ENCODE data around the gene ATP11C. TPM values are rescaled to one million over a fixed set of nuclear protein-coding genes. Genes with fewer than 3 reads are reported as not detected.
A peak's percentile ranks its signal among the peaks of the same experiment; 100 is the strongest.
"Not testable (repeated sequence)": the region's sequence is repeated elsewhere in the genome, so short reads cannot be mapped to it uniquely, and the experiment has no call there.

Gene ATP11C
- total RNA-seq, 1 donor: 71.2 TPM

- TF ChIP-seq CTCF (IDR thresholded peaks at IDR 0.05; ENCODE audit: insufficient read depth, low read length): no peak
- H3K4me3 ChIP-seq (ENCODE audit: low read depth, low read length): no peak overlapping the region
- DNase-seq (ENCODE audit: low read depth): no peak
Measured at GRCh38 chrX:139924696-139925095, 8.2 kb downstream of the ATP11C start.

GRCh38 chrX:139924069-139924695, 8.7 kb downstream of the ATP11C start:
- H3K4me3 ChIP-seq (ENCODE audit: low read depth, low read length): no peak overlapping the region
- no peak for DNase-seq (ENCODE audit: low read depth)
- TF ChIP-seq CTCF (IDR thresholded peaks at IDR 0.05; ENCODE audit: insufficient read depth, low read length): no peak

- not testable (repeated sequence) for DNase-seq (ENCODE audit: low read depth)
Measured at GRCh38 chrX:139921142-139921541, 11.7 kb downstream of the ATP11C start.

GRCh38 chrX:139920316-139920715, 12.5 kb downstream of the ATP11C start:
- peak; percentile 57 for DNase-seq (ENCODE audit: low read depth)
- no peak for TF ChIP-seq CTCF (IDR thresholded peaks at IDR 0.05; ENCODE audit: insufficient read depth, low read length)
- no peak overlapping the region for H3K4me3 ChIP-seq (ENCODE audit: low read depth, low read length)

More at GRCh38 chrX:139921142-139921541, 11.7 kb downstream of the ATP11C start:
- H3K4me3 ChIP-seq (ENCODE audit: low read depth, low read length): not testable (repeated sequence)

GRCh38 chrX:139914421-139914820, 18.4 kb downstream of the ATP11C start:
- TF ChIP-seq CTCF (IDR thresholded peaks at IDR 0.05; ENCODE audit: insufficient read depth, low read length): no peak
- no peak overlapping the region for H3K4me3 ChIP-seq (ENCODE audit: low read depth, low read length)
- no peak for DNase-seq (ENCODE audit: low read depth)

GRCh38 chrX:139909712-139910111, 23.1 kb downstream of the ATP11C start:
- no peak for TF ChIP-seq CTCF (IDR thresholded peaks at IDR 0.05; ENCODE audit: insufficient read depth, low read length)
- H3K4me3 ChIP-seq (ENCODE audit: low read depth, low read length): no peak overlapping the region
- no peak for DNase-seq (ENCODE audit: low read depth)

GRCh38 chrX:139907078-139907477, 25.8 kb downstream of the ATP11C start:
- H3K4me3 ChIP-seq (ENCODE audit: low read depth, low read length): no peak overlapping the region
- TF ChIP-seq CTCF (IDR thresholded peaks at IDR 0.05; ENCODE audit: insufficient read depth, low read length): no peak
- DNase-seq (ENCODE audit: low read depth): no peak

Data from fibroblast of the aortic adventitia (primary cell).